HG03108 (cell line): ENCODE results near the gene RAB40C.

ENCODE experiments used
- ATAC-seq: cut with Tn5 transposase; IDR thresholded peaks from one replicate; pipeline ENCODE4 v1.9.1; 2021; ENCODE audit warnings: moderate library complexity; ENCODE audit not compliant: unreplicated experiment

Gene RAB40C

DNA sequence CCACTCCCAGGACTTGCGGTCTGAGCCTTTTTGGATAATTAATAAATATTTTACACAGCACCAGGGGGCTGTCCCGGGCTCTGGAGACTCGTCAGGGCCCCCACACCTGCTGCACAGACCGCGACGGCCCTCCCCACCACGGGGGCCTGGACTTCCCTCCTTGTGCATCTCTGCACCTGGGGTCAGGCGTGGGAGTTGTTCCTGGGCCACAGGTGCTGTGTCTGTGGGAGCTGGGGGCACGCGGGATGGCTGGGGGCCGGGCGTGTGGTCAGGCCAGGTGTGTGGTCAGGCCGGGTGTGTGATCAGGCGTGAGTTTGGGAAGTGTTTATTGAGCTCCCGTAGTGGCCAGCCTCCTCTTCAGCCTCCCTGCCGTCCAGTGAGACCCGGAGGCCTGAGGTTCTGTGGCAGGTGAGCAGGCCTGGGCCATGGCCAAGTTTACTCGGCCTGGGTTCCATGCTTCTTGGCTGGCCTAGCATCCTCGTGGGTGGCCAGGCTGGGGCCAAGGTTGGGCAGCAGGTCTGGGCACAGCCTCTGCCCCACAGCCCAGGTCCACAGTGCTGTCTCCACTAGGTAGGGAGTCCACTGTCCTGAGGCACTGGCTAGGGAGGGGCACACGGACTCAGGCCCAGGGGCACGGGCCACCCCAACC lies 88.5 kb downstream of the RAB40C start:
- ATAC-seq, result no peak
